CD4-positive, alpha-beta T cell treated with Interleukin-2 at 100 ng/mL for 4 hours (primary cell): ENCODE measurements around the gene FANCC.
"Not testable (repeated sequence)": the region's sequence is repeated elsewhere in the genome, so short reads cannot be mapped to it uniquely, and the experiment has no call there.

ENCODE experiments used
- DNase-seq: peaks from one replicate; pipeline ENCODE4 v3.0.0-alpha.2; 2020; ENCODE audit warnings: low spot score

The FANCC gene

GRCh38 chr9:95280745-95281144 lies 36.8 kb downstream of the FANCC start:
- DNase-seq = no peak

DNA sequence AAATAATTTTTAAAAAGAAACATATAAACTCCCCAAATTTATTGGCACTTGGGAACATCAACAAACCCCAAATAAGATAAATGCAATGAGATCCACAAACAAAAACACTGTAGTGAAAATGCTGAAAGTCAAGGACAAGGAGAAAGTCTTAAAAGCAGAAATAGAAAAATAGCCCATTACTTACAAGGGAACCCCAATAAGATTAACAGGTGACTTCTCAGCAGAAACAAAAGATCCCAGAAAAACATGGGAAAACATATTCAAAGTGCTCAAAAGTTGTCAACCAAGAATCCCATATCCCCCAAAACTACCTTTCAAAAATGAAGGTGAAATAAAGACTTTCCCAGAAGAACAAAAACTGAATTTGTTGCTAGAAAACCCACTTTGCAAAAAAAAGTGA lies 40.0 kb downstream of the FANCC start:
- DNase-seq = no peak

DNA sequence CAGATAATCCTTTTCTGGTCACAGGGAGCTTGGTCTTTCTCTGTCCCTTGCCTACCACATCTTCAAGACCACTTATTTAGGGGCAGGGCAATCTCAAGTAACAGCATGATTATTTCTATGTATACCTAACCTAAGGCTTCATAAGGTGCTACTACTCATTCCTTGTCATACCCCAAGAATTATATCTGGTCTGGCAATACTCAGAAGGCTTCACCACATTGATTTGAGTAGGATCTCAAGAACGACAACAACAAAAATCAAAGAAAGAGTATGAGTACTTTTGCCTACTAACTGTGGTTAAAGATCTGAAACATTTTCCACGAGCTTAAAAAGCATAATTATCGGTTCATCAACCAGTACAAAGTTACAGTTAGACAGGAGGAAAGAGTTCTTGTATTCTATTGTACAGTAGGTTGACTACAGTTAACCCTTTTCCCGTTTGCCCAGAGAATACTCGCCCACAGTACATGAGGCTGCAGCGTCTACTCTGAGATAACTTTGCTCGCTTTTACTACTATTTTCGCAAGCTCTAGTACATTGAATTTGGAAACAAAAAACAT lies 41.0 kb downstream of the FANCC start:
- DNase-seq = no peak

DNA sequence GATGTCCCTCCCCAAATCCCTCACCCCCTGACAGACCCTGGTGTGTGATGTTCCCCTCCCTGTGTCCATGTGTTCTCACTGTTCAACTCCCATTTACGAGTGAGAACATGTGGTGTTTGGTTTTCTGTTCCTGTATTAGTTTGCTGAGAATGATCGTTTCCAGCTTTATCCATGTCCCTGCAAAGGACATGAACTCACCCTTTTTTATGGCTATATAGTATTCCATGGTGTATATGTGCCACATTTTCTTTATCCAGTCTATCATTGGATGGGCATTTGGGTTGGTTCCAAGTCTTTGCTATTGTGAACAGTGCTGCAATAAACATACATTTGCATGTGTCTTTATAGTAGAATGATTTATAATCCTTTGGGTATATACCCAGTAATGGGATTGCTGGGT lies 43.3 kb downstream of the FANCC start:
- not testable (repeated sequence) for DNase-seq

DNA sequence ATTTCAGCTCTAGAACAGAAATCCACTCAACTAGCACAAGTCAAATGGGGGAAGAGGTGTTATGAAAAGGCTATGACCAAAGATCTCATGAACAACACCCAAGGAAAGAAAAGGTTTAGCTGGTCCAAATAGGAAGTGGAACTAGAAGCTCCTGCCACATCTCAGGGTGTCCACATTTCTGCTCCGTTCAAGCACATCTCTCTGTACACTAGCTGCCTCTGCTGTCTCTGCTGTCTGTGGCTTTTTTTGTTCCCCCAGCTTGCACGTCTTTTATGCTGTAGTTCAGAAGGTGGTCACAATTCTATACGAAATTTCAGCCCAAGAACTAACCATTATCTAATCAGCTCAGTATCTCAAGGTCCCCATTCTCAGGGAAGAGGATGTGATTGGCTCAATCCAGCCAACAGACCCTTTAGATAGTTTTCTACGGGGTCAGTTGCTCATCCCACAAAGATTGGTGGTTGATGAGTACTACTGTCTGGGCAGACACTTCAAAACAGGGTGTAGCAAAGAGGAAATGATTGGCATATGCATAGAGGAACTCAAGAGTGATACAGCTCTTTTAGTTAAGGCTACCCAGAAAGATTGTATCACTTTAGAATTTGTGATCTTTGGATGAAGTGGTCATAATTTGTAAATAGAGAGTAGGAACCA lies 44.0 kb downstream of the FANCC start:
- DNase-seq = no peak

DNA sequence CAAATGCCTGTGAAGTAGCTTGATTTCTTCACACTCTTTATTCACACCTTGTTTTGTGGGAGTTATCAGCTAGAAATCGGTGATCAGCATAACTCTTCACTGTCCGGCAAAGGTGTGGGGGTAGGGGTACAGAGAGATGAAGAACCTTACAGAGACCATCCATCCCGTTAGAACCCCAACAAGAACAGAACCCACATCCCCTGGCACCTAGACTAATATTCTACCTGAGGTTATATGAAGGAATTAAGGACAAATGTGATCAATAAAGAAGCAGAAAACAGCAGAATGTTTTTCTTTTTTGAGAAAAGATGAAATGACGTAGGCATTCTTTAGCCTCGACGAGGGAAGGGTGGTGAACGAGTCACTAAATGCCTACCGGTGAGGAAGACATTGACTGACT lies 44.7 kb downstream of the FANCC start:
- DNase-seq = no peak

DNA sequence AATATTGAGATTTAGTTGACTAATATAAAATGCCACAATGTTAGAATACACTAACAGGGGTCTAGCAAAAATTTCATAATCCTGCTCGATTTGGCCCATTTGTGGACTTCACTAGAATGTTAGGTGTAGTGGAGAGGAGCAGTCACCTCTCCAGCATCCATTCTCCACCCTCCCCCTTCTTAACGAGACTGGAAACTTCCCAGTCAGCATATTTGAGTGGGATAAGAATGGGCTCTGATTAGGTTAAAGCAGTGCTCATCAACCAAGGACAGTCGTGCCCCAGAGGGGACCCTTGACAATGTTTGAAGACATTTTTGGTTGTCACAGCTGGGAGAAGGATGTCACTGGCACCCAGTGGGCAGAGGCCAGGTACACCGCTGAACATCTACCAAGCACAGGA lies 46.7 kb downstream of the FANCC start:
- no peak for DNase-seq

- not testable (repeated sequence) for DNase-seq
Measured at GRCh38 chr9:95269803-95270773, 47.4 kb downstream of the FANCC start.

GRCh38 chr9:95268681-95269080 lies 48.8 kb downstream of the FANCC start:
- DNase-seq = no peak

DNA sequence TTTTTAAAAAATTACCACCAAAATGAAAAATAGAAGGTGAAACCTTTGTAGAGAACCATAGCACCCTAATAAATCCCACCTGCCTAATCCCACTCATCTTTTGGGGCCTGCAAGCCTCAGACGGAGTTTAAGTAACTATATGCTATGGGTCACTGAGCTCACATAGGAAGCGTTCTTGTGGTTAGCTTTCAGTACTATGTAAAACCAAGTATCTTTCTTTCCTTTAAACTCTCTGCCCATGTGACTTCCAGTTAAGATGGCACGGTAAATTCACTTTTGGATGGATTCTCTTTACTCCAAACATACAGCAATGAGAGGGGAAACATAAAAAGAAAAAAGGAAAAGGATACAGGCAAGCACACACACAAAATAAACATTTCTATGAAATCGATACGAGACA lies 50.9 kb downstream of the FANCC start:
- no peak for DNase-seq

DNA sequence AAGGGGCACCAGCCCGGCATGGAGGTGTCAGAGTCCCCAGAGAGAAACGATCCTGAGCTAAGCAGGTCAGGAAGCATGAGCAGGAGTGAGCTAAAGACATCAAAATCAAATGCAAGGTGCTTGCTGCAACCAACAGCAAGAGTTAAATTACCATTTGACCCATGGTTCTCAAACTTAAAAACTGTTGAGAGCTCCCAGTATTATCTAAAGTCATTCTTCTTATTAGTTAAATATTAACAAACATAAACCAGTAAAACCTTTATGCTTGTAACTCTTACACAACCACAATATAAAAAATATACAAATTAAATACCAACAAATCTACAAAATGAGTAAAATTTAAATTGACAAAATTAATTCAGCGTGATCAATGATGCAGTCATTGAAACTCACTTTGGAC lies 51.5 kb downstream of the FANCC start:
- no peak for DNase-seq

GRCh38 chr9:95264954-95265615 lies 52.4 kb downstream of the FANCC start:
- DNase-seq = no peak

- DNase-seq = no peak
Measured at GRCh38 chr9:95261890-95262289, 55.6 kb downstream of the FANCC start.

DNA sequence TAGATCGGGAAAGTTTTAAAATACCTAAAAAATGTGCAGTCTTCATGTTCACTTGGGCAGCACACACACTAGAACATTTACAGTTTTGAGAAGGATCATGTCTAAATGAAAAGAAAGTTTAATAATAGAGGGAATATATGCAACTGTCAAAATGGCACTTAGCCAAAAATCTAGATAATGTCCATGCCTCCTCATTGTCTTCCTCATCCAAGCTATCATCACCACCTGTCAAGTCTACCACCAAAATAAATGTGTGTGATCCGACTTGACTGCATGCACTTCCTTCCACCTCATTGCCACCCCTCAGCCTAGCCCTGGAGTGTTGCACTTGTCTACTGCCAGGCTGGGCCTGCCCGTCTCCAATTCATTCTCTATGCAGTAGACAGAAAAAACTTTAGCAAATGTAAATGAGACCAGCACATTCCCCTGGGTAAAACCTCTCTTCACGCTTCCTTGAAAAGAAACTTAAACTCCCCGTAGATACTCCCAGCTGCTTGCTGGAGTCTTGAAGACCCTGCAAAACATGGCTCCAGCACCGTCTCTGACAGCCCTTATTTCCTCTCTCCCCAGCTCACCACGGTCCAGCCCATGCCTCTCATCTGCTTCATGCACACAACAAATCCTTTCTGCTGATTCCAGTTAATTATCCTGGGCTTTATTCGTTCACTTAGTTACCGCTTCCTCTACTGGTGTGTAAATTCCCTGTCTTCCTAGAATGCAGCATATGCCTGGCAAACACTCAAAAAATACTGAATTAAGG lies 66.9 kb downstream of the FANCC start:
- no peak for DNase-seq

DNA sequence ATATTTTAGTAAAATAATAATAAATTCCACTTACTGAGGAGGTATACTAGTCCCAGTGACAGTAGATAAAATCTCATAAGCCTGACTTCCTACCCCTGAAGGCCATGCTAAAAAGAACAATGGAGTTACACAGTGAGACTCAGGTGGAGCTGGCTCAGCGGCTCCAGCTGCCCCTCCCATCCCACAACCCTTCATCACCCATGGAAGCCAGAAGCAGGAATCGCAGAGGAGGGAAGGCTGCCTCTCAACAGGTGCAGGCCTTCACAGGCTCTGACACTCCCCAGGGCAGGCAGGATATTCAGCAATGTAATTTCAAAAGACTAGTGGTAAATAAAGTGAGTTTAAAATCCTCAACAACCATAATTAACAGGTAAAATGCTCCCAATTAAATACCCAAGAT lies 67.5 kb downstream of the FANCC start:
- DNase-seq = no peak

DNA sequence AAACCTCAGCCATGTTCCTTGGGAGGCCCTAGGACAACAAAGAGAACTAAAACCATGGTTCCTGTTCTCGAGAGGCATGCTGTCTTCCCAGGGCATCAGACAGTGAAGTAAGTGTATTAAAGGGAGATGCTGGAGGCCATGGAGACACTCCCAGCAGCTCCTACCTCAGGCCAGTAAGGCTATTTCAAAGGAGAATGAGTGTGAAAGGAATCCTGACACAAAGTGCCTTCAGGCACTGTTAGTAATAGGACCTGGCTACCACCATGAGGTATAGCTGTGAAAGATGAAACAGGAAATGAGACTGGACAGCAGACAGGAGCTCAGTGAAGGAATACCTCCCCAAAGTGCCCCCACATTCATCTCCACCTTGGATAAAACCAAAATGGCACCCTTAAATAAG lies 71.0 kb downstream of the FANCC start:
- no peak for DNase-seq

DNA sequence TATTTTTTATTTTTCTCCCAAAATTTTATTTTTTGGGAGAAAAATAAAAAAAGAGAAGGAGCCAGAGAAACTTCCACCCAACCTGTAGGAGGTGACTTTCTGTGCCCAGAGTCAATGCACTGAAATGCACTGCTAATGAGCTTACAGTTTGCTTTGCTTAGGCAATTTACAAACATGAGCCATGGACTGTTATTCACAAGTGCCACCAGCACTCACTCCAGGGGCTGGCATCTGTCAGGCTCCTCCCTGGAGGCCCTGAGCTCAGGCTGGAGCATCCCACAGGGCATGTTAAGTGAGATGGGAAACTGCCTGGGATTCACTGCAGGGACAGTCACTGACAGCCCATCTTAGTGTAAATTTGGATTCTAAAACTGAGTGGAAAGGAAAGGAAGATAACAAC lies 74.9 kb downstream of the FANCC start:
- no peak for DNase-seq

GRCh38 chr9:95239071-95239470 lies 78.4 kb downstream of the FANCC start:
- no peak for DNase-seq

DNA sequence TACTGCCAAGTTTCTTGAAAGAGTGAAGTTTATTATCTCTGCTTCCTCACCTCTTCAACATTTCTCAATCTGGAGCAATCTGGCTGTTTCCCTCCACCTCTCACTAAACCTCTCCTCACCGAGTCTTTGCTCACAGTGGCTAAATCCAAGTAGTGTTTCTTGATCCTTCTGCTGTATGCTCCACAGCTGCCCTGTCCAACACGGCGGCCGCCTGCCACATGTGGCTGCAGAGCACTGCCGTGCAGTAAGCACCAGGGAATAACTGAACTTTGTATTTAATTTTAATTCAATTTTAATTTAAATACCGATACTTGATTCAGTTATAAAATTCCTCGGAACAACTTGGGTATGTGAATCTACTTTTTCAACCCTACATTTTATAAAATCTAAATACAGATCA lies 80.2 kb downstream of the FANCC start:
- DNase-seq = no peak

DNA sequence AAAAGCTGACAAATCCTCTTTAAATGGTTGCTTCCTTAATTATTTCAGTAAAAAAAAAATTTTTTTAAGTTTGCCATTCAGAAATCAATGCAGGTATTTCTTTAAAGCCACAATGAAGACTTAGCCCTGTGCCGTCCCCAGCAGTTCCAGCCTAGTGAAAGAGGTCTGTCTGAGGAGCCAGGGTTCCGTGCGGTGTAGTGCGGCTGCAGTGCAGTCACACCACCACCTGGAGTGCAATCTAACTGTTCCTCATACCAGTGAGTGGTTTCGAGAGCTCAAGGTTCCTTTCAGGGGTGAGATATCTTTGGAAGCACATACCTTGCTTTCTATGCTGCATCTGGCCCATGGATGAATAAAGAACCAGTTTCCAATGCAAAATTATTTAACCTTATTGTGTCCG lies 87.5 kb downstream of the FANCC start:
- DNase-seq = no peak

- DNase-seq = no peak
Measured at GRCh38 chr9:95229230-95229915, 88.1 kb downstream of the FANCC start.
